ENCODE data around the gene GSAP.

GSAP gene

GRCh38 chr7:77433901-77434300 lies 17.8 kb upstream of the GSAP start:
- no peak overlapping the region for H3K27ac ChIP-seq (ENCODE audit: low read depth, low read length)
- peaks cover 2% of the 10 kb centered on the region for H3K27me3 ChIP-seq (ENCODE audit: control insufficient read depth, insufficient read depth, low read length)
- H3K4me3 ChIP-seq (ENCODE audit: low read length), result no peak overlapping the region
- no peaks in the 10 kb centered on the region for H3K4me1 ChIP-seq (ENCODE audit: control insufficient read depth, insufficient read depth, low read length)
- H3K36me3 ChIP-seq (ENCODE audit: control insufficient read depth, insufficient read depth, low read length), result no peaks in the 10 kb centered on the region
- no peak overlapping the region for H3K9ac ChIP-seq (ENCODE audit: low read length)

- peaks cover 2% of the 10 kb centered on the region for H3K27me3 ChIP-seq (ENCODE audit: control insufficient read depth, insufficient read depth, low read length)
- H3K36me3 ChIP-seq (ENCODE audit: control insufficient read depth, insufficient read depth, low read length), result no peaks in the 10 kb centered on the region
- H3K27ac ChIP-seq (ENCODE audit: low read depth, low read length), result no peak overlapping the region
- no peak overlapping the region for H3K4me3 ChIP-seq (ENCODE audit: low read length)
- no peak overlapping the region for H3K9ac ChIP-seq (ENCODE audit: low read length)
- H3K4me1 ChIP-seq (ENCODE audit: control insufficient read depth, insufficient read depth, low read length), result no peaks in the 10 kb centered on the region
Observed at GRCh38 chr7:77430927-77431326, 14.8 kb upstream of the GSAP start.

- H3K27ac ChIP-seq (ENCODE audit: low read depth, low read length), result no peak overlapping the region
- H3K9ac ChIP-seq (ENCODE audit: low read length), result no peak overlapping the region
- no peak overlapping the region for H3K4me3 ChIP-seq (ENCODE audit: low read length)
- no peaks in the 10 kb centered on the region for H3K27me3 ChIP-seq (ENCODE audit: control insufficient read depth, insufficient read depth, low read length)
- H3K4me1 ChIP-seq (ENCODE audit: control insufficient read depth, insufficient read depth, low read length), result no peaks in the 10 kb centered on the region
- no peaks in the 10 kb centered on the region for H3K36me3 ChIP-seq (ENCODE audit: control insufficient read depth, insufficient read depth, low read length)
Observed at GRCh38 chr7:77428777-77429231, 12.7 kb upstream of the GSAP start.

- H3K9ac ChIP-seq (ENCODE audit: low read length), result no peak overlapping the region
- H3K27ac ChIP-seq (ENCODE audit: low read depth, low read length), result no peak overlapping the region
- no peak overlapping the region for H3K4me3 ChIP-seq (ENCODE audit: low read length)
- H3K4me1 ChIP-seq (ENCODE audit: control insufficient read depth, insufficient read depth, low read length), result no peaks in the 10 kb centered on the region
- no peaks in the 10 kb centered on the region for H3K27me3 ChIP-seq (ENCODE audit: control insufficient read depth, insufficient read depth, low read length)
- no peaks in the 10 kb centered on the region for H3K36me3 ChIP-seq (ENCODE audit: control insufficient read depth, insufficient read depth, low read length)
Observed at GRCh38 chr7:77427996-77428603, 12.0 kb upstream of the GSAP start.

- Histone ChIP-seq H3K9ac (ENCODE audit: low read length) (no peak overlapping the region), H3K4me3 (ENCODE audit: low read length) (no peak overlapping the region)
Observed at GRCh38 chr7:77426521-77427051, 10.4 kb upstream of the GSAP start.

GRCh38 chr7:77426052-77426404 lies 9.9 kb upstream of the GSAP start:
- Histone ChIP-seq H3K27ac (ENCODE audit: low read depth, low read length) (no peak overlapping the region), H3K4me3 (ENCODE audit: low read length) (no peak overlapping the region), H3K27me3 (ENCODE audit: control insufficient read depth, insufficient read depth, low read length) (no peaks in the 10 kb centered on the region), H3K4me1 (ENCODE audit: control insufficient read depth, insufficient read depth, low read length) (no peaks in the 10 kb centered on the region), H3K9ac (ENCODE audit: low read length) (no peak overlapping the region), H3K36me3 (ENCODE audit: control insufficient read depth, insufficient read depth, low read length) (no peaks in the 10 kb centered on the region)

More at GRCh38 chr7:77426521-77427051, 10.4 kb upstream of the GSAP start:
- no peaks in the 10 kb centered on the region for H3K4me1 ChIP-seq (ENCODE audit: control insufficient read depth, insufficient read depth, low read length)
- no peaks in the 10 kb centered on the region for H3K27me3 ChIP-seq (ENCODE audit: control insufficient read depth, insufficient read depth, low read length)
- H3K27ac ChIP-seq (ENCODE audit: low read depth, low read length), result no peak overlapping the region
- H3K36me3 ChIP-seq (ENCODE audit: control insufficient read depth, insufficient read depth, low read length), result no peaks in the 10 kb centered on the region

GRCh38 chr7:77425101-77426051 lies 9.2 kb upstream of the GSAP start:
- H3K36me3 ChIP-seq (ENCODE audit: control insufficient read depth, insufficient read depth, low read length), result no peaks in the 10 kb centered on the region
- no peak overlapping the region for H3K27ac ChIP-seq (ENCODE audit: low read depth, low read length)
- no peaks in the 10 kb centered on the region for H3K27me3 ChIP-seq (ENCODE audit: control insufficient read depth, insufficient read depth, low read length)
- no peak overlapping the region for H3K9ac ChIP-seq (ENCODE audit: low read length)
- H3K4me3 ChIP-seq (ENCODE audit: low read length), result peak overlapping the region; percentile 29
- H3K4me1 ChIP-seq (ENCODE audit: control insufficient read depth, insufficient read depth, low read length), result no peaks in the 10 kb centered on the region

- Histone ChIP-seq H3K27ac (ENCODE audit: low read depth, low read length) (no peak overlapping the region), H3K4me1 (ENCODE audit: control insufficient read depth, insufficient read depth, low read length) (no peaks in the 10 kb centered on the region), H3K9ac (ENCODE audit: low read length) (no peak overlapping the region), H3K27me3 (ENCODE audit: control insufficient read depth, insufficient read depth, low read length) (no peaks in the 10 kb centered on the region), H3K4me3 (ENCODE audit: low read length) (no peak overlapping the region), H3K36me3 (ENCODE audit: control insufficient read depth, insufficient read depth, low read length) (no peaks in the 10 kb centered on the region)
Observed at GRCh38 chr7:77422500-77422899, 6.4 kb upstream of the GSAP start.

- no peak overlapping the region for H3K27ac ChIP-seq (ENCODE audit: low read depth, low read length)
- H3K4me1 ChIP-seq (ENCODE audit: control insufficient read depth, insufficient read depth, low read length), result peaks cover 4% of the 10 kb centered on the region
- H3K27me3 ChIP-seq (ENCODE audit: control insufficient read depth, insufficient read depth, low read length), result no peaks in the 10 kb centered on the region
- H3K4me3 ChIP-seq (ENCODE audit: low read length), result no peak overlapping the region
- no peak overlapping the region for H3K9ac ChIP-seq (ENCODE audit: low read length)
- H3K36me3 ChIP-seq (ENCODE audit: control insufficient read depth, insufficient read depth, low read length), result no peaks in the 10 kb centered on the region
Observed at GRCh38 chr7:77420986-77421672, 5.0 kb upstream of the GSAP start.

GRCh38 chr7:77420438-77420837 lies 4.3 kb upstream of the GSAP start:
- peaks cover 4% of the 10 kb centered on the region for H3K4me1 ChIP-seq (ENCODE audit: control insufficient read depth, insufficient read depth, low read length)

GRCh38 chr7:77419102-77419501 lies 3.0 kb upstream of the GSAP start:
- H3K36me3 ChIP-seq (ENCODE audit: control insufficient read depth, insufficient read depth, low read length), result no peaks in the 10 kb centered on the region
- peaks cover 5% of the 10 kb centered on the region for H3K4me1 ChIP-seq (ENCODE audit: control insufficient read depth, insufficient read depth, low read length)
- H3K9ac ChIP-seq (ENCODE audit: low read length), result no peak overlapping the region
- H3K27me3 ChIP-seq (ENCODE audit: control insufficient read depth, insufficient read depth, low read length), result no peaks in the 10 kb centered on the region
- no peak overlapping the region for H3K27ac ChIP-seq (ENCODE audit: low read depth, low read length)
- H3K4me3 ChIP-seq (ENCODE audit: low read length), result no peak overlapping the region

More at GRCh38 chr7:77420438-77420837, 4.3 kb upstream of the GSAP start:
- H3K9ac ChIP-seq (ENCODE audit: low read length), result no peak overlapping the region
- H3K27ac ChIP-seq (ENCODE audit: low read depth, low read length), result no peak overlapping the region
- H3K27me3 ChIP-seq (ENCODE audit: control insufficient read depth, insufficient read depth, low read length), result no peaks in the 10 kb centered on the region
- H3K36me3 ChIP-seq (ENCODE audit: control insufficient read depth, insufficient read depth, low read length), result no peaks in the 10 kb centered on the region
- H3K4me3 ChIP-seq (ENCODE audit: low read length), result no peak overlapping the region

GRCh38 chr7:77417801-77418200 lies 1.7 kb upstream of the GSAP start:
- H3K27ac ChIP-seq (ENCODE audit: low read depth, low read length), result no peak overlapping the region
- no peaks in the 10 kb centered on the region for H3K27me3 ChIP-seq (ENCODE audit: control insufficient read depth, insufficient read depth, low read length)
- H3K4me1 ChIP-seq (ENCODE audit: control insufficient read depth, insufficient read depth, low read length), result peaks cover 8% of the 10 kb centered on the region
- H3K9ac ChIP-seq (ENCODE audit: low read length), result no peak overlapping the region
- no peaks in the 10 kb centered on the region for H3K36me3 ChIP-seq (ENCODE audit: control insufficient read depth, insufficient read depth, low read length)
- no peak overlapping the region for H3K4me3 ChIP-seq (ENCODE audit: low read length)
